ENCODE results near the gene UNC5A. TPM values are rescaled to one million over a fixed set of nuclear protein-coding genes. Genes with fewer than 3 reads are reported as not detected.

The UNC5A gene
- total and polyA plus RNA-seq, 10 of the 15 experiments (the other 5 are each of a cell fraction or from before 2014, with no cell fraction given) = not detected

- Histone ChIP-seq H3K36me3 (ENCODE audit: control insufficient read depth in 2 of 2, insufficient read depth in 2 of 2, low read length in 1 of 2) (no peaks in the 10 kb centered on the region), H3K4me1 (ENCODE audit: control insufficient read depth, insufficient read depth, low read length) (no peaks in the 10 kb centered on the region), H3K9ac (ENCODE audit: control insufficient read depth, insufficient read depth, low read length) (no peak overlapping the region), H3K27me3 (replicated peaks in 1 of 2; ENCODE audit: control insufficient read depth in 2 of 2, insufficient read depth in 2 of 2, low read length in 1 of 2) (no peaks in the 10 kb centered on the region; a peak in 2 of 4 replicates), H3K27ac (ENCODE audit: control insufficient read depth, insufficient read depth) (no peak overlapping the region), H3K9me3 (replicated peaks; ENCODE audit: control insufficient read depth, insufficient read depth, low read length) (no peaks in the 10 kb centered on the region), H2AFZ (ENCODE audit: control insufficient read depth, low read depth, low read length) (no peak overlapping the region), H4K20me1 (ENCODE audit: control insufficient read depth, insufficient read depth) (no peaks in the 10 kb centered on the region), H3K4me3 (no peak overlapping the region), H3K4me2 (ENCODE audit: control insufficient read depth, insufficient read depth) (no peak overlapping the region), H3K79me2 (ENCODE audit: control insufficient read depth, insufficient read depth, low read length) (no peaks in the 10 kb centered on the region)
- in situ Hi-C loops (cut with MboI) (no loop called here), intact Hi-C loops (cut with micrococcal nuclease; ENCODE audit: unreplicated experiment) (no loop called here)
- no TSS peak for BruUV-seq (replicated peaks)
- WGBS (ENCODE audit: insufficient coverage, insufficient replicate concordance, low lambda C conversion rate, missing lambda C conversion rate) = 27% methylated on average over 12 of the region's 12 CpGs
- TF ChIP-seq KLF5 (IDR thresholded peaks at IDR 0.05; ENCODE audit: partially characterized antibody) (no peak), BCL3 (IDR thresholded peaks at IDR 0.05; ENCODE audit: borderline replicate concordance, insufficient read depth, low read depth, low read length, poor library complexity, severe bottlenecking) (peak; percentile 68)
- ChIA-PET RAD21 (ENCODE audit: unreplicated experiment) (no interaction called here), CTCF (no interaction called here), SMC1A (ENCODE audit: uncharacterized antibody, unreplicated experiment) (no interaction called here), POLR2A (no interaction called here)
- ATAC-seq (no peak), FAIRE-seq (no peak), DNase-seq (ENCODE audit: low read depth, low spot score) (no peak)
Observed at GRCh38 chr5:176799488-176799887, 10.9 kb upstream of the UNC5A start.

- no peaks in the 10 kb centered on the region for H3K79me2 ChIP-seq (ENCODE audit: control insufficient read depth, insufficient read depth, low read length)
- H4K20me1 ChIP-seq (ENCODE audit: control insufficient read depth, insufficient read depth) = no peaks in the 10 kb centered on the region
- no peak overlapping the region for H3K9ac ChIP-seq (ENCODE audit: control insufficient read depth, insufficient read depth, low read length)
- in situ Hi-C loops (cut with MboI) (no loop called here), intact Hi-C loops (cut with micrococcal nuclease; ENCODE audit: unreplicated experiment) (no loop called here)
- CTCF ChIA-PET = no interaction called here
- FAIRE-seq (no peak), DNase-seq (ENCODE audit: low read depth, low spot score) (no peak), ATAC-seq (no peak)
- SMC1A ChIA-PET (ENCODE audit: uncharacterized antibody, unreplicated experiment) = no interaction called here
- no peak overlapping the region for H3K4me2 ChIP-seq (ENCODE audit: control insufficient read depth, insufficient read depth)
- H3K9me3 ChIP-seq (replicated peaks; ENCODE audit: control insufficient read depth, insufficient read depth, low read length) = no peaks in the 10 kb centered on the region
- BruUV-seq (replicated peaks) = no TSS peak
- no peak overlapping the region for H3K4me3 ChIP-seq
- no peaks in the 10 kb centered on the region for H3K36me3 ChIP-seq (ENCODE audit: control insufficient read depth in 2 of 2, insufficient read depth in 2 of 2, low read length in 1 of 2)
- RAD21 ChIA-PET (ENCODE audit: unreplicated experiment) = no interaction called here
- POLR2A ChIA-PET = interaction anchor here (0.6 kb wide), 1 partner anchor 132 kb away, joined by 8 read pairs; no protein-coding TSS in a partner anchor
- H3K27ac ChIP-seq (ENCODE audit: control insufficient read depth, insufficient read depth) = no peak overlapping the region
- no peaks in the 10 kb centered on the region; a peak in 2 of 4 replicates for H3K27me3 ChIP-seq (replicated peaks in 1 of 2; ENCODE audit: control insufficient read depth in 2 of 2, insufficient read depth in 2 of 2, low read length in 1 of 2)
- no peaks in the 10 kb centered on the region for H3K4me1 ChIP-seq (ENCODE audit: control insufficient read depth, insufficient read depth, low read length)
- WGBS (ENCODE audit: insufficient coverage, insufficient replicate concordance, low lambda C conversion rate, missing lambda C conversion rate) = 64% methylated on average over 6 of the region's 6 CpGs
- H2AFZ ChIP-seq (ENCODE audit: control insufficient read depth, low read depth, low read length) = no peak overlapping the region
- no peak for TF ChIP-seq NFXL1 (IDR thresholded peaks at IDR 0.05; ENCODE audit: borderline replicate concordance)
- TF ChIP-seq CHD1 (IDR thresholded peaks at IDR 0.05; ENCODE audit: low read depth, low read length) = no peak
- no peak for TF ChIP-seq CBX5 (IDR thresholded peaks at IDR 0.05; ENCODE audit: low read depth)
- no peak for TF ChIP-seq ZBTB4 (CRISPR knock-in tag; IDR thresholded peaks at IDR 0.05)
- no peak for TF ChIP-seq CTCF (IDR thresholded peaks at IDR 0.05 in 2 of 3, conservative IDR thresholded peaks at IDR 0.05 in 1 of 3; ENCODE audit: control insufficient read depth in 2 of 3, extremely low read depth in 1 of 3, insufficient read depth in 1 of 3, low read depth in 3 of 3, low read length in 3 of 3)
Observed at GRCh38 chr5:176800024-176800423, 10.3 kb upstream of the UNC5A start.

Data from GM12878 (cell line).